Stimulated activated CD4-positive, alpha-beta T cell treated with anti-CD3 and anti-CD28 coated beads, Interleukin-4, amount 100 ng/mL, for 48 hours (primary cell): Measurements from ENCODE around the gene CLIC1.

Experiments used
- DNase-seq, 2 donors: peaks; one replicate each; pipeline ENCODE4 v3.0.0-alpha.2; 2020; ENCODE audit warnings: low read depth in 2 of 2

Gene CLIC1

GRCh38 chr6:31701666-31702404 lies 34.5 kb downstream of the CLIC1 start:
- no peak for DNase-seq

GRCh38 chr6:31700740-31701401 lies 35.5 kb downstream of the CLIC1 start:
- DNase-seq, result no peak

GRCh38 chr6:31697555-31697954 lies 38.8 kb downstream of the CLIC1 start:
- no peak for DNase-seq

- no peak for DNase-seq
Observed at GRCh38 chr6:31693535-31693934, 42.8 kb downstream of the CLIC1 start.

- no peak for DNase-seq
Observed at GRCh38 chr6:31692886-31693285, 43.4 kb downstream of the CLIC1 start.

- no peak for DNase-seq
Observed at GRCh38 chr6:31692353-31692752, 44.0 kb downstream of the CLIC1 start.

- no peak for DNase-seq
Observed at GRCh38 chr6:31691564-31692108, 44.7 kb downstream of the CLIC1 start.

- DNase-seq, result no peak
Observed at GRCh38 chr6:31691078-31691463, 45.3 kb downstream of the CLIC1 start.

- no peak for DNase-seq
Observed at GRCh38 chr6:31690231-31691077, 45.9 kb downstream of the CLIC1 start.

- DNase-seq, result no peak
Observed at GRCh38 chr6:31689249-31690110, 46.9 kb downstream of the CLIC1 start.

- no peak for DNase-seq
Observed at GRCh38 chr6:31687860-31688693, 48.3 kb downstream of the CLIC1 start.

- DNase-seq, result no peak
Observed at GRCh38 chr6:31687321-31687720, 49.0 kb downstream of the CLIC1 start.

- DNase-seq, result no peak
Observed at GRCh38 chr6:31686483-31686882, 49.8 kb downstream of the CLIC1 start.

GRCh38 chr6:31683591-31683990 lies 52.7 kb downstream of the CLIC1 start:
- no peak for DNase-seq

GRCh38 chr6:31681135-31681671 lies 55.1 kb downstream of the CLIC1 start:
- DNase-seq, result peak in 1 of 2 donors; percentile 44
